Esophagus squamous epithelium (tissue), 5 donors: ENCODE results near the gene FBXL7. TPM values are rescaled to one million over a fixed set of nuclear protein-coding genes. Genes with fewer than 3 reads are reported as not detected.

Source experiments
- DNase-seq: peaks from one replicate; lab custom pipeline; 2025; lab: John Stamatoyannopoulos, UW
- H3K27ac ChIP-seq, 4 donors: fragments of 200-600 bp; sonication (generic); one replicate each; pipeline ENCODE4 v1.5.1; 2016 to 2019; ENCODE audit warnings: mild to moderate bottlenecking in 1 of 4
- H3K27me3 ChIP-seq, 4 donors: fragments of 200-600 bp; sonication (generic); 1 replicate in 3 of 4; 2 replicates in 1 of 4; pipeline versions ENCODE4 v1.5.1 to v1.6.0; 2017 to 2021; ENCODE audit warnings: antibody characterized with exemption in 1 of 4
- H3K36me3 ChIP-seq, 3 donors: fragments of 200-600 bp; sonication (generic); one replicate each; pipeline ENCODE4 v1.5.1; 2016 to 2019
- H3K4me1 ChIP-seq, 3 donors: fragments of 200-600 bp; sonication (generic); one replicate each; pipeline ENCODE4 v1.5.1; 2017 to 2019
- H3K4me3 ChIP-seq, 4 donors: fragments of 200-600 bp; sonication (generic); 1 replicate in 3 of 4; 2 replicates in 1 of 4; pipeline ENCODE4 v1.5.1; 2016 to 2019; ENCODE audit warnings: mild to moderate bottlenecking in 2 of 4, moderate library complexity in 1 of 4
- H3K9me3 ChIP-seq, 3 donors: fragments of 200-600 bp; sonication (generic); one replicate each; pipeline ENCODE4 v1.5.1; 2016 to 2019
- POLR2A ChIP-seq, 4 donors: fragments of 450-650 bp; IDR thresholded peaks; one replicate each; pipeline ENCODE4 v1.6.1; 2017; ENCODE audit warnings: antibody characterized with exemption in 4 of 4, mild to moderate bottlenecking in 4 of 4, moderate library complexity in 3 of 4
- WGBS, 2 donors: methylation state at CpG; one replicate each; pipeline ENCODE4 v1.1.5; 2018; 5-methylcytosine and 5-hydroxymethylcytosine counted together
- intact Hi-C: fragments of 100-400 bp; cut with DNase I; formaldehyde crosslinking; loops from one replicate; pipeline ENCODE4 v1.15.0; 2022
- total RNA-seq, 4 donors: library from RNA; depleted of rRNA; stranded (reverse); fragments of >200 nt; gene quantifications; one replicate each; pipeline ENCODE4 v1.1.0, GENCODE V29; 2016
- TF ChIP-seq, protein P1 (sequence below), 6 experiments: fragments of 450-650 bp in 4 of 6; fragments of 200-600 bp in 2 of 6; sonication (generic) in 2 of 6; IDR thresholded peaks; one replicate each; pipeline ENCODE4 v1.5.1; 2016 to 2019; ENCODE audit warnings: antibody characterized with exemption in 6 of 6, mild to moderate bottlenecking in 4 of 6, moderate library complexity in 4 of 6
- donor health status: DM: yes; HTN: yes; CAD: no.

FBXL7 gene
- total RNA-seq, 4 donors from 2014 or later, result 0.68 to 15.1 (median 2.8) TPM

- H3K4me1 ChIP-seq, result peaks cover 0 to 20% (median 0%) of the 10 kb centered on the region in 3 donors
- H3K27ac ChIP-seq, result no peak overlapping the region
- TF ChIP-seq POLR2A (IDR thresholded peaks at IDR 0.05), result no peak
- TF ChIP-seq, protein P1, sequence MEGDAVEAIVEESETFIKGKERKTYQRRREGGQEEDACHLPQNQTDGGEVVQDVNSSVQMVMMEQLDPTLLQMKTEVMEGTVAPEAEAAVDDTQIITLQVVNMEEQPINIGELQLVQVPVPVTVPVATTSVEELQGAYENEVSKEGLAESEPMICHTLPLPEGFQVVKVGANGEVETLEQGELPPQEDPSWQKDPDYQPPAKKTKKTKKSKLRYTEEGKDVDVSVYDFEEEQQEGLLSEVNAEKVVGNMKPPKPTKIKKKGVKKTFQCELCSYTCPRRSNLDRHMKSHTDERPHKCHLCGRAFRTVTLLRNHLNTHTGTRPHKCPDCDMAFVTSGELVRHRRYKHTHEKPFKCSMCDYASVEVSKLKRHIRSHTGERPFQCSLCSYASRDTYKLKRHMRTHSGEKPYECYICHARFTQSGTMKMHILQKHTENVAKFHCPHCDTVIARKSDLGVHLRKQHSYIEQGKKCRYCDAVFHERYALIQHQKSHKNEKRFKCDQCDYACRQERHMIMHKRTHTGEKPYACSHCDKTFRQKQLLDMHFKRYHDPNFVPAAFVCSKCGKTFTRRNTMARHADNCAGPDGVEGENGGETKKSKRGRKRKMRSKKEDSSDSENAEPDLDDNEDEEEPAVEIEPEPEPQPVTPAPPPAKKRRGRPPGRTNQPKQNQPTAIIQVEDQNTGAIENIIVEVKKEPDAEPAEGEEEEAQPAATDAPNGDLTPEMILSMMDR (IDR thresholded peaks at IDR 0.05), result no peak
- no peaks in the 10 kb centered on the region for H3K36me3 ChIP-seq
- no peaks in the 10 kb centered on the region for H3K9me3 ChIP-seq
- no peaks in the 10 kb centered on the region for H3K27me3 ChIP-seq
- intact Hi-C loops, result no loop called here
- WGBS, 2 donors, result 68 to 78% methylated on average over 1 of the region's 1 CpG
- no peak for DNase-seq
- H3K4me3 ChIP-seq, result no peak overlapping the region
Measured at GRCh38 chr5:15571081-15571480, 71.1 kb downstream of the FBXL7 start.

DNA sequence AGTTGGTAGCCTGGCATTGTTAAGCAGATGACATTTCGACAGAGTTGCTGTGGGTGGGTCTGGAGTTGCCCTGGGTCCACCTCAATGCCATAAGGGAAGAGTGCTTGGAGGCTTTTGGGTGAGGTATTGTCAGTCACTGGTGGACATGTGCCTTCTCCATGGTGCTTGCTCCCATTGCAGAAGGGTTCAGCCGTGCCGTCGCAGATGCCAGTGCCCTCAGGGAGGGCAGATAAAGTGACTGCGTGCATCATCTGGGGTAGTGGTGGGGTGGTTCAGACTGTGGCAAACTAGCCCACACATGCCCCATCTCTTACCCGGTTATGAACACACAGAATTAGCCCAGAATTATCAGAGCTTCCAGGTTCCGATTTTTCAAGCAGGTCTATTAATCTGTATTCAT lies 71.6 kb downstream of the FBXL7 start:
- Histone ChIP-seq H3K4me3 (no peak overlapping the region), H3K9me3 (no peaks in the 10 kb centered on the region), H3K27me3 (no peaks in the 10 kb centered on the region), H3K36me3 (no peaks in the 10 kb centered on the region), H3K4me1 (peaks cover 0 to 15% (median 0%) of the 10 kb centered on the region in 3 donors), H3K27ac (no peak overlapping the region)
- no peak for DNase-seq
- intact Hi-C loops, result no loop called here
- no peak for TF ChIP-seq POLR2A (IDR thresholded peaks at IDR 0.05)
- TF ChIP-seq, protein P1 (IDR thresholded peaks at IDR 0.05), result no peak
- 43 to 49% methylated on average over 5 to 7 of the region's 7 CpGs for WGBS, 2 donors

DNA sequence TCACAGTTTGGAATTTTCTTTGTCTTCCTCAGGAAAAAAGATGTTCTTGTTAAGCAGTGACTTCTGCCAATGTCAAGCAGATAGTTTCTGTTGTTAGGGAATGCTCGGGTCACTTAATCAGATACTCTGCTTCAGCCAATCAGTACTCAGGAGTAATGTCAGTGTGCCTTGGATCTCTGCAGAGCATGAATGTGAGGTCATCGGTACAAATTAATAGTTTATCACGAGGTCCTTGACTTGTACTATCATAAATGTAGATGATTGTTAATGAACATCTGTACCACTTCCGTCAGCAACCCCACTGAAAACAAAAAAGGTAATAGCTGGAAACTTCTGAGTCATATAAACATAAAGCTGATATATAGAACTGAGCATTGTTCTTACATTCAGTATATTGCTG lies 73.6 kb downstream of the FBXL7 start:
- no peaks in the 10 kb centered on the region for H3K36me3 ChIP-seq
- 71 to 77% methylated on average over 4 of the region's 4 CpGs for WGBS, 2 donors
- no peak overlapping the region for H3K27ac ChIP-seq
- H3K27me3 ChIP-seq, result no peaks in the 10 kb centered on the region
- H3K4me1 ChIP-seq, result peaks cover 0 to 15% (median 0%) of the 10 kb centered on the region in 3 donors
- TF ChIP-seq, protein P1 (IDR thresholded peaks at IDR 0.05), result no peak
- no peak for TF ChIP-seq POLR2A (IDR thresholded peaks at IDR 0.05)
- H3K4me3 ChIP-seq, result no peak overlapping the region
- no peak for DNase-seq
- H3K9me3 ChIP-seq, result no peaks in the 10 kb centered on the region
- intact Hi-C loops, result no loop called here

GRCh38 chr5:15574128-15574527 lies 74.1 kb downstream of the FBXL7 start:
- Histone ChIP-seq H3K4me1 (peaks cover 0 to 15% (median 0%) of the 10 kb centered on the region in 3 donors), H3K4me3 (no peak overlapping the region), H3K9me3 (no peaks in the 10 kb centered on the region), H3K27me3 (no peaks in the 10 kb centered on the region), H3K36me3 (no peaks in the 10 kb centered on the region), H3K27ac (no peak overlapping the region)
- intact Hi-C loops, result no loop called here
- 78% methylated on average over 1 of the region's 1 CpG for WGBS, 2 donors
- TF ChIP-seq, protein P1 (IDR thresholded peaks at IDR 0.05), result no peak
- TF ChIP-seq POLR2A (IDR thresholded peaks at IDR 0.05), result no peak
- no peak for DNase-seq

DNA sequence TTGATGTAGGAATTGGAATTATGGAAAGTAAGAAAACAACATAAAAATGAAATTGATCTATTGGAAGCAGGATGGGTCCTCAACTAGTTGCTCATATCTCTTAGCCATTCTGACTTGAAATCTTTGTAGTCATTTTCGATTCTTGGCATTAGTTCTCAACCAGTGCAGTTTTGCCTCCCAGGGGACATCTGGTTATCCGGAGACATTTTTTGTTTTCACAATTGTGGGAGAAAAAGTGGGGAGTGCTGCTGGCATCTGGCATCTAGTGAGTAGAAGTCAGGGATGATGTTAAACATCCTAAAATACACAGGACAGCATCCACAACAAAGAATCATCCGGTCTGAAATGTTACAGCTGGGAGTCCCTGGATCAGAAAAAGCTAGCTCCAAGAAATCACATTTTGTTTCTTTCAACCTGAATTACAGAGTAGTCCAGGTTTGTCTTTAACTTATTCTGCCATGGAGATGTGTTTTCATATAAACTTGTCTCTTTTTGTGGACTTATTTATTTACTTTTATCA lies 74.9 kb downstream of the FBXL7 start:
- intact Hi-C loops, result no loop called here
- Histone ChIP-seq H3K4me3 (no peak overlapping the region), H3K27ac (peak overlapping the region in 2 of 4 donors; percentile 17 to 34), H3K36me3 (no peaks in the 10 kb centered on the region), H3K9me3 (no peaks in the 10 kb centered on the region), H3K27me3 (no peaks in the 10 kb centered on the region), H3K4me1 (peaks cover 0 to 15% (median 0%) of the 10 kb centered on the region in 3 donors)
- 50 to 53% methylated on average over 3 of the region's 3 CpGs for WGBS, 2 donors
- TF ChIP-seq, protein P1 (IDR thresholded peaks at IDR 0.05), result no peak
- TF ChIP-seq POLR2A (IDR thresholded peaks at IDR 0.05), result no peak
- no peak for DNase-seq
